MM.1S (cell line): ENCODE results near the gene PEX13.

ENCODE experiments used
- DNase-seq: peaks from one replicate; pipeline ENCODE4 v3.0.0-alpha.2; 2015
- H2AFZ ChIP-seq: fragments of 300-600 bp; sonication (generic); 2 replicates; pipeline ENCODE4 v1.6.0; 2016; ENCODE audit warnings: antibody characterized with exemption, low read length
- H3F3A ChIP-seq: fragments of 300-600 bp; sonication (generic); 2 replicates; pipeline ENCODE4 v1.6.1; 2016; ENCODE audit warnings: mild to moderate bottlenecking, antibody characterized with exemption, low read length, moderate library complexity, mixed read lengths; ENCODE audit not compliant: insufficient read depth
- H3K27ac ChIP-seq: fragments of 300-600 bp; sonication (generic); 2 replicates; pipeline ENCODE4 v1.5.1; 2016; ENCODE audit warnings: mild to moderate bottlenecking, low read length
- H3K27me3 ChIP-seq: fragments of 300-600 bp; sonication (generic); replicated peaks from 2 replicates; pipeline ENCODE4 v1.6.0; 2016; ENCODE audit warnings: low read length; ENCODE audit not compliant: insufficient read depth
- H3K36me3 ChIP-seq: fragments of 300-600 bp; sonication (generic); replicated peaks from 2 replicates; pipeline ENCODE4 v1.6.1; 2016; ENCODE audit warnings: mild to moderate bottlenecking, low read length, mixed read lengths; ENCODE audit not compliant: insufficient read depth
- H3K4me1 ChIP-seq: fragments of 300-600 bp; sonication (generic); 2 replicates; pipeline ENCODE4 v1.6.1; 2016; ENCODE audit warnings: low read length, mixed read lengths
- H3K4me2 ChIP-seq: fragments of 300-600 bp; sonication (generic); 2 replicates; pipeline ENCODE4 v1.6.0; 2016; ENCODE audit warnings: low read depth, low read length
- H3K4me3 ChIP-seq: fragments of 300-600 bp; sonication (generic); 2 replicates; pipeline ENCODE4 v1.5.1; 2016; ENCODE audit warnings: low read length, mixed read lengths
- H3K79me2 ChIP-seq: fragments of 300-600 bp; sonication (generic); 2 replicates; pipeline ENCODE4 v1.6.1; 2016; ENCODE audit warnings: mixed run types, low read length, mixed read lengths
- H3K9ac ChIP-seq: fragments of 300-600 bp; sonication (generic); 2 replicates; pipeline ENCODE4 v1.6.1; 2016; ENCODE audit warnings: low read length, mixed read lengths
- H3K9me2 ChIP-seq: fragments of 300-600 bp; sonication (generic); replicated peaks from 2 replicates; pipeline ENCODE4 v1.6.1; 2016; ENCODE audit warnings: mild to moderate bottlenecking, low read length, mixed read lengths; ENCODE audit not compliant: insufficient read depth
- H3K9me3 ChIP-seq: fragments of 300-600 bp; sonication (generic); replicated peaks from 2 replicates; pipeline ENCODE4 v1.6.1; 2016; ENCODE audit warnings: mild to moderate bottlenecking, low read length, mixed read lengths; ENCODE audit not compliant: insufficient read depth
- H4K20me1 ChIP-seq: fragments of 300-600 bp; sonication (generic); 2 replicates; pipeline ENCODE4 v1.6.1; 2016; ENCODE audit warnings: mild to moderate bottlenecking, low read length, moderate library complexity, mixed read lengths; ENCODE audit not compliant: insufficient read depth
- EZH2 ChIP-seq: fragments of 300-600 bp; sonication (generic); optimal IDR thresholded peaks from 2 replicates; pipeline ENCODE3; 2017; ENCODE audit warnings: low read depth, mild to moderate bottlenecking, antibody characterized with exemption, low read length, mixed read lengths
- EZH2phosphoT487 ChIP-seq: fragments of 300-600 bp; sonication (generic); IDR thresholded peaks from 2 replicates; pipeline ENCODE4 v1.6.1; 2018; ENCODE audit warnings: antibody characterized with exemption, low read length
- TF ChIP-seq, protein P1 (sequence below): fragments of 300-600 bp; sonication (generic); IDR thresholded peaks from 2 replicates; pipeline ENCODE4 v1.5.1; 2016; ENCODE audit warnings: antibody characterized with exemption, low read length, mixed read lengths

PEX13 gene

DNA sequence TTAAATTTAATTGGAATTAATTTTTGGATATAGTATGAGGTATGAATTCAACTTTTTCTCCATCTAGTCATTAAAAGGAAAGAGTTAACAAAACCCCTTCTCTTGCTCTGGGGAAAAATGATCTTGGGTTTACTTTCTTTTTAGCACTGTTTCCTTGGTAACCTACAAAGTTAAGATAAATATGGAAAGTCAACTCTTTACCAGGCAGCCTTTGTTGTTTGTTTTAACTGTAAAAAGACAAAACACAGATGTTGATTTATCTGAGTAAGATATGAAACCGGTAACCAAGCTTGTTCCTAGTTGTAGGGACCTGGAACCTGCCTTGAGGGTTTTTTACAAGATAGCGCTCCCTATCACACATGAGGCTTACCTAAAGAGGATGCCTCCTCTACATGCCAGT, 38.0 kb downstream of the PEX13 start:
- peak; percentile 63 for DNase-seq
- H3K36me3 ChIP-seq: no peaks in the 10 kb centered on the region; the same call in 1 of the 2 replicates
- H3K4me3 ChIP-seq: no peak overlapping the region
- H2AFZ ChIP-seq: no peak overlapping the region
- no peaks in the 10 kb centered on the region for H3K79me2 ChIP-seq
- TF ChIP-seq, protein P1, sequence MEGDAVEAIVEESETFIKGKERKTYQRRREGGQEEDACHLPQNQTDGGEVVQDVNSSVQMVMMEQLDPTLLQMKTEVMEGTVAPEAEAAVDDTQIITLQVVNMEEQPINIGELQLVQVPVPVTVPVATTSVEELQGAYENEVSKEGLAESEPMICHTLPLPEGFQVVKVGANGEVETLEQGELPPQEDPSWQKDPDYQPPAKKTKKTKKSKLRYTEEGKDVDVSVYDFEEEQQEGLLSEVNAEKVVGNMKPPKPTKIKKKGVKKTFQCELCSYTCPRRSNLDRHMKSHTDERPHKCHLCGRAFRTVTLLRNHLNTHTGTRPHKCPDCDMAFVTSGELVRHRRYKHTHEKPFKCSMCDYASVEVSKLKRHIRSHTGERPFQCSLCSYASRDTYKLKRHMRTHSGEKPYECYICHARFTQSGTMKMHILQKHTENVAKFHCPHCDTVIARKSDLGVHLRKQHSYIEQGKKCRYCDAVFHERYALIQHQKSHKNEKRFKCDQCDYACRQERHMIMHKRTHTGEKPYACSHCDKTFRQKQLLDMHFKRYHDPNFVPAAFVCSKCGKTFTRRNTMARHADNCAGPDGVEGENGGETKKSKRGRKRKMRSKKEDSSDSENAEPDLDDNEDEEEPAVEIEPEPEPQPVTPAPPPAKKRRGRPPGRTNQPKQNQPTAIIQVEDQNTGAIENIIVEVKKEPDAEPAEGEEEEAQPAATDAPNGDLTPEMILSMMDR: no peak
- TF ChIP-seq EZH2phosphoT487: no peak
- TF ChIP-seq EZH2: no peak
- no peaks in the 10 kb centered on the region for H3K9me3 ChIP-seq
- H3K4me1 ChIP-seq: peaks cover 7% of the 10 kb centered on the region; the same call in 1 of the 2 replicates
- 0 out of 2 replicates have a peak, but pooled peaks cover 3% of the 10 kb centered on the region for H3F3A ChIP-seq
- peak overlapping the region; percentile 67 for H3K27ac ChIP-seq
- no peaks in the 10 kb centered on the region for H3K9me2 ChIP-seq
- H3K9ac ChIP-seq: no peak overlapping the region
- H3K4me2 ChIP-seq: peak overlapping the region; percentile 8; the same call in 1 of the 2 replicates
- no peaks in the 10 kb centered on the region for H4K20me1 ChIP-seq
- no peaks in the 10 kb centered on the region for H3K27me3 ChIP-seq

DNA sequence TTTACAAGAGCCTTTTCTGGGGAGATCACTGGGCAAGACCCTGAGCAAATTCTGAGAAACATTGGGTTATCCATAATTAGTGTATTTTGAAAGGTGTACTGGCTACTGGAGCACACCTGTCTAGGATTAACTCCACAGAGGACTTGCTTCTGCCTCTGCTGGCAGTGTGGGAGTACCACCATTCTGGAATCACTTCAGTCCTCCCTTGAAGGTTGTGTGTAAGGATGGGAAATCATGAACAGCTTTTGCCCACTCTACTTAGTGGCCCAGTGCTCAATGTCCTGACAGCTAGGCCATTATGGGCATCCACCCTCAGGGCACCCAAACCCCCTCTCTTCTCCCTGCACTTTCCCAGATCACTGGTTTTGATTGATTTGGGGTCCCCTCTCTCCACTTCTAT, 40.0 kb downstream of the PEX13 start:
- Histone ChIP-seq H4K20me1 (no peaks in the 10 kb centered on the region), H3K79me2 (no peaks in the 10 kb centered on the region), H3F3A (0 out of 2 replicates have a peak, but pooled peaks cover 3% of the 10 kb centered on the region), H3K36me3 (no peaks in the 10 kb centered on the region), H3K4me2 (no peak overlapping the region), H3K9ac (no peak overlapping the region), H3K9me3 (no peaks in the 10 kb centered on the region), H2AFZ (no peak overlapping the region), H3K4me1 (peaks cover 7% of the 10 kb centered on the region; the same call in 1 of the 2 replicates), H3K27me3 (no peaks in the 10 kb centered on the region), H3K9me2 (no peaks in the 10 kb centered on the region), H3K27ac (no peak overlapping the region), H3K4me3 (no peak overlapping the region)
- no peak for DNase-seq
- TF ChIP-seq EZH2phosphoT487 (no peak), EZH2 (no peak)
- TF ChIP-seq, protein P1: no peak

DNA sequence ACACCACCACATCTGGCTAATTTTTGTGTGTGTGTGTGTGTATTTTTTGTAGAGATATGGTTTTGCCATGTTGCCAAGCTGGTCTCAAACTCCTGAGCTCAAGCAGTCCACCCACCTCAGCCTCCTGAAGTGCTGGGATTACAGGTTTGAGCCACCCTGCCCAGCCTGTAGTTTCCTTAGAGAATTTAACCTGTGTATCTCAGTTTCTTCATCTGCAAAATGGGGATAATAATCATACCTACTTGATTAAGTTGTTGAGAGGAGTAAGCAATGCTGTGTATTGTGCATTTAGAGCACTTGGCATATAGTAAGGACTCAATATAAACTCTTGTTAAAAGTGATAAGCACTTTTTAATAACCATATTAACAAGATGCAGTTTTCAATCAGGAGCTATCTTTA, 41.9 kb downstream of the PEX13 start:
- Histone ChIP-seq H3K4me1 (peaks cover 7% of the 10 kb centered on the region; the same call in 1 of the 2 replicates), H3K9me3 (no peaks in the 10 kb centered on the region)
- no peak for DNase-seq

More for the DNA sequence above, 41.9 kb downstream of the PEX13 start:
- no peak overlapping the region for H2AFZ ChIP-seq
- H3K79me2 ChIP-seq: no peaks in the 10 kb centered on the region
- no peaks in the 10 kb centered on the region for H3K9me2 ChIP-seq
- 0 out of 2 replicates have a peak, but pooled peaks cover 3% of the 10 kb centered on the region for H3F3A ChIP-seq
- no peak overlapping the region for H3K4me3 ChIP-seq
- no peak overlapping the region for H3K9ac ChIP-seq
- H3K36me3 ChIP-seq: no peaks in the 10 kb centered on the region
- TF ChIP-seq EZH2: no peak
- TF ChIP-seq, protein P1: no peak
- no peak for TF ChIP-seq EZH2phosphoT487
- no peaks in the 10 kb centered on the region for H4K20me1 ChIP-seq
- H3K27me3 ChIP-seq: no peaks in the 10 kb centered on the region
- no peak overlapping the region for H3K4me2 ChIP-seq
- H3K27ac ChIP-seq: no peak overlapping the region
